ENCODE data around the gene PET100.
"Not testable (repeated sequence)": the region's sequence is repeated elsewhere in the genome, so short reads cannot be mapped to it uniquely, and the experiment has no call there.

The PET100 gene

GRCh38 chr19:7633698-7634097 lies 4.1 kb downstream of the PET100 start, which contains the start of gene PCP2:
Gene PCP2 (minus strand): TSS chr19:7633719. CDS start chr19:7633457, 262 bp downstream.
- DNase-seq (ENCODE audit: low spot score): no peak

GRCh38 chr19:7635670-7636069 lies 6.1 kb downstream of the PET100 start:
- no peak for DNase-seq (ENCODE audit: low spot score)

DNA sequence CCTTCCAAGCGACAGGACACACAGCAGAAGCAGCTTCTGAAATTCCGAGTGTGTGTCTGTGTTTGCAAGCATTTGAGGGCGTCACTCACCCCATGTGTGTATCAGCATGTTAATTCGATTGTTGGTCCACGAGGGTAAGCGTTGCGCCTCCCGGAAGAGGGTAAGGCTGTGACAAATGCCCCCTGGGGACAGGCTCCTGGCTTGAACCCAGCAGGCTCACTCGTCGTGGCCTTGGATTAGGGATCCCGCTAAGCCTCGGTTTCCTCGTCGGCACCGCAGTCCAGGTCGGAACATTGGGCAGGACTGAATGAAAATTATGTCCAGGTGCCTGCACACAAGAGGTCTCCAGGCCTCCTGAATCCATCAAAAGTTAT lies 6.7 kb downstream of the PET100 start:
- no peak for DNase-seq (ENCODE audit: low spot score)

DNA sequence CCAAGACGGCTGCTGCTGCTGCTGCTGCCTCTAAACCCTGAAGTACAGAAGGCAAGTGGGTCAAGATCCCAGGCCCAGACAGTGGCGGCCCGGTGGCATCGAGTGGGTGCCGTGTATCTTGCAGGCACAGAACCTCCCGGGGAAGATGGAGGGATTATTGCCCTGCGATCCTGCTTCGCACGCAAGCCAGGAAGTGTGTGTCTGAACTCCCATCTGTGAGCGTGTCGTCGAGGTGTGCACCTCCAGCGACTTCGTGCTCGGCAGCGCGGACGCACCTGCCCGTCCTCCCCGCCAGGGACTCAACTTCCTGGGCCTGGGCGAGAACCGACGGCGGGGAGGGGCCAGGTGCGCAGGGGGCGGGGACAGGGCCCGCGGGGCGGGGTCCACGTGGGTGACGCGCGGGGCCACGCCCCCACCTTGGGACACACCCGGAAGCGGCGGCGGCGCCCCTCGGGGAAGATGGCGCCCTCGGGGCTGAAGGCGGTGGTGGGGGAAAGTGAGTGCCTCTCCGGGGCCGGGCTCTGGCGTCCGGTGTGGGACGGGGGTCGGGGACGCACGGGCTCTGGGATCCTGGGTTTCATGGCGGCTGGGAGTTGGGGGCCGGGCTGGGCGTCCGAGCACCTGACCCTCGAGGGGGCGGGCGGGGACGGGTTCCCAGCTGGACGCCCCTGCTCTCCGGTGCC lies 7.2 kb downstream of the PET100 start, which contains the start of gene STXBP2:
Gene STXBP2 (plus strand): TSS at position 420 of the 683 bp plus-strand sequence. CDS start 40 bp downstream, at position 460.
- DNase-seq (ENCODE audit: low spot score): peak; percentile 68

DNA sequence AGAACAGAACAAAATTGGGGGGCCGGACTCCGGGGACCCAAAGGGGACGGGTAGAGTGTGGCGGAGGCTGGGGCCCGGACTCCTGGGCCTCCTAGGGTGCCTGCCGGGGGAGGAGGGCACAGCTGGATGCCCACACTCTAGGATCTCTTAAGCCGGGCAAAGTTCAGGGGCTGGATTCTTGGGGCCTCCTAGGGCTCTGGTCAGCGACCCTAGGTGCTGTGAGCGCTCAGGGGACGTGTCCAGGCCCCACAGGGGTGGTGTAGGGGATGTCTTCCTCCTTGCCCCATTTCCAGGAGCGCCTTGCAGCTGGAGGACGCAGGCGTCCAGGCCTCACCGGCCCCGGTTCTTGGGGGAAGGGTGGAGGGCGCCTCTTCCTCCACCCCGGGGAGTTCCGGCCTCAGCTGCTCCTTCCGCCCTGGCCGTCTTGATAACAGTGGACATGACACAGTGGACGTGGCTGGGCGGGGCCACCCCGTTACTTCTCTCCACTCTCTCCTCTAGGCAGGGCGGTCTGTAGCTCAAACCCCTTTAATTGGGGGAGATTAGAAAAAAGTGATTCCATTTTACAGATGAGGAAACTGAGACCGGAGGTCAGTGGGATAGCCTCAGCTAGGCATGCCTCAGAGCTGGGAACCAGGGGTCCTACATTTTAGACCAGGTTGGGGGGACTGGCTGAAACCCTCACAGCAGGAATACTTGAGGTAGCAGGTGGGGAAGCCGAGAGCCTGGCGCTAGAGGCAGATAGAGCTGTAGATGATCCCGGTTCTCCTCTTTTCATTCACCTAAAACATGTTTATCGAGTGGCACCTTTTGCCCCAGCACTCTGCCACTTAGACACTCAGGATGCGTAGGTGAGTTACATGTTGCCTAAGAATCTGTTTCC lies 8.0 kb downstream of the PET100 start:
- DNase-seq (ENCODE audit: low spot score): no peak

- no peak for DNase-seq (ENCODE audit: low spot score)
Measured at GRCh38 chr19:7638802-7639465, 9.3 kb downstream of the PET100 start.

DNA sequence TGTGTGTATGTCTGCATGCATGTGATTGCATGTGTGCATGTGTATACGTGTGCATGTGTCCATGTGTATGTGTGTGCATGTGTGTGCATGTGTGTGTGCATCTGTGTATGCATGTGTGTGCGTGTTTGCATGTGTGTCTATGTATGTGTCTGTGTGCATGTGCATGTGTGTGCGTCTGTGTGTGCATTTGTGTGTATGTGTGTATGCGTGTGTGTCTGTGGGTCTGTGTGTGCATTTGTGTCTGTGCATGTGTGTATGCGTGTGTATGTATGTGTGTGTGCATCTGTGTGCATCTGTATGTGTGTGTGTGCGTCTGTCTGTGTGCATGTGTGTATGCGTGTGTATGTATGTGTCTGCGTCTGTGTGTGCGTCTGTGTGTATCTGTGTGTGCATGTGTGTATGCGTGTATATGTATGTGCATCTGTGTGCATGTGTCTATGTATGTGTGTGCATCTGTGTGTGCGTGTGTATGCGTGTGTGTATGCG lies 10.3 kb downstream of the PET100 start:
- DNase-seq (ENCODE audit: low spot score): no peak

DNA sequence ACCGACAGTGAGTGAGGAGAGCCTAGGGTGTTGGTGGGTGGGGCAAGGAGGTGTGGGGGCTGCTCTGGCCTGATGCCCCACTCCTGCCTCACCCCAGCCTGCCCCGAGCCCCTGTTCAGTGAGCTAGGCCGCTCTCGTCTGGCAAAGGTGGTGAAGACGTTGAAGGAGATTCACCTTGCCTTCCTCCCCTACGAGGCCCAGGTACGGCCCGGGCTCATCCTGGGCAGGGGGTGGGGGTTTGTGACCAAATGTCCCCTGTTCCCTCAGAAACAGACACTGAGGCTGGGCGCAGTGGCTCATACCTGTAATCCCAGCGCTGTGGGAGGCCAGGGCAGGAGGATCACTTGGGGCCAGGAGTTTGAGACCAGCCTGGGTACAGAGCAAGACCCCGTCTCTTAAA lies 11.2 kb downstream of the PET100 start:
- DNase-seq (ENCODE audit: low spot score): no peak

- DNase-seq (ENCODE audit: low spot score): no peak
Measured at GRCh38 chr19:7641290-7642276, 12.0 kb downstream of the PET100 start.

DNA sequence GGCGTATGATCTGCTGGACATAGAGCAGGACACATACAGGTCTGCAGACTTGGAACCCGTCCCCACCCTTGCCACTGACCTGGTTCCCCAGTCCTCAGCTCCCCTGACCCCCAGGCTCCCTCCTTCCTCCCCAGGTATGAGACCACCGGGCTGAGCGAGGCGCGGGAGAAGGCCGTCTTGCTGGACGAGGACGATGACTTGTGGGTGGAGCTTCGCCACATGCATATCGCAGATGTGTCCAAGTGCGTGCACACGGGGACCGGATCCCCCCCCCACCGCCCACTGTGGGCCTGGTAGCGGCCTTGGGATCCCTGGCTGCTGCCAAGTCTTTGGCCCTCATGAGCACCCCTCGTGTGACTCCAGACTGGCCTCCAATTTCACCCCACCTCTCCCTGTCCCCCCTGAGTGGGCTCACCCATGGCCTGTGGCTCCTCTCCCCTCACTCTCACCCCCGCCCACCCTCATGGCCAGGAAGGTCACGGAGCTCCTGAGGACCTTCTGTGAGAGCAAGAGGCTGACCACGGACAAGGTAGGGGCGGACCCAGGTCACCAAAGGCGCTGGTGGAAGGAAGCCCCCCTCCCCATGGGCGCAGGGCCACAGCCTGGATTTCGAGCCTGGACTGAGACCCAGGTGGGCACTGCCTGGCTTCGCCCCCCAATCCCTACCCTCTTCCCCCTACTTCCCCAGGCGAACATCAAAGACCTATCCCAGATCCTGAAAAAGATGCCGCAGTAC lies 12.9 kb downstream of the PET100 start:
- no peak for DNase-seq (ENCODE audit: low spot score)

- DNase-seq (ENCODE audit: low spot score): no peak
Measured at GRCh38 chr19:7643031-7643415, 13.4 kb downstream of the PET100 start.

DNA sequence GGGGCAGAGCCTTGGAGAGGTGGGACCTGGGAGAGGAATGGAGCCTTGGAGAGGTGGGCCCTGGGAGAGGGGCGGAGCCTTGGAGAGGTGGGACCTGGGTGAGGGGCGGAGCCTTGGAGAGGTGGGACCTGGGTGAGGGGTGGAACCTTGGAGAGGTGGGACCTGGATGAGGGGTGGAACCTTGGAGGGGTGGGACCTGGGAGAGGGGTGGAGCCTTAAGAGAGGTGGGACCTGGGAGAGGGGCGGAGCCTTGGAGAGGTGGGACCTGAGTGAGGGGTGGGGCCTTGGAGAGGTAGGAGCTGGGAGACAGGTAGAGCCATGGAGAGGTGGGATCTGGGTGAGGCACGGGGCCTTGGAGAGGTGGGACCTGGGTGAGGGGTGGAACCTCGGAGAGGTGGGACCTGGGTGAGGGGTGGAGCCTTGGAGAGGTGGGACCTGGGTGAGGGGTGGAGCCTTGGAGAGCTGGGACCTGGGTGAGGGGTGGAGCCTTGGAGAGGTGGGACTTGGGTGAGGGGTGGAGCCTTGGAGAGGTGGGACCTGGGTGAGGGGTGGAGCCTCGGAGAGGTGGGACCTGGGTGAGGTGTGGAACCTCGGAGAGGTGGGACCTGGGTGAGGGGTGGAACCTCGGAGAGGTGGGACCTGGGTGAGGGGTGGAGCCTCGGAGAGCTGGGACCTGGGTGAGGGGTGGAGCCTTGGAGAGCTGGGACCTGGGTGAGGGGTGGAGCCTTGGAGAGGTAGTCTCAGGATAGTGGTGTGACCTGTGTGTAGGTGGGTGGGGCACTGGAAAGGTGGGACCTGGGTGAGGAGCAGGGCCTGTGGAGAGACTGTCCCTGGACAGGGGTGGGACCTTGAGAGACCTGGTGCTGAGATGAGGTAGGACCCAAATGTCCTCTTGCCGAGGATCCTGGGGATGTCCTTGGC lies 14.3 kb downstream of the PET100 start:
- not testable (repeated sequence) for DNase-seq (ENCODE audit: low spot score)

DNA sequence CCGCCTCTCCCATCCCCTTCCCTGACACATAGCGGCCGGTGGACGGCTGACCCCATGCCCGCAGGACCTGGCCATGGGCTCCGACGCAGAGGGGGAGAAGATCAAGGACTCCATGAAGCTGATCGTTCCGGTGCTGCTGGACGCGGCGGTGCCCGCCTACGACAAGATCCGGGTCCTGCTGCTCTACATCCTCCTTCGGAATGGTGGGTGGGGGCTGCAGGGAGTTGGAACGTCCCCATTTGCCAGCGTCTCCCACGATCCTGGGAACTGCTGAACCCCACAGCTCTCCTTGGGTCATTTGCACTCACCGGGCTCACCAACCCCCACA lies 14.9 kb downstream of the PET100 start:
- DNase-seq (ENCODE audit: low spot score): no peak

DNA sequence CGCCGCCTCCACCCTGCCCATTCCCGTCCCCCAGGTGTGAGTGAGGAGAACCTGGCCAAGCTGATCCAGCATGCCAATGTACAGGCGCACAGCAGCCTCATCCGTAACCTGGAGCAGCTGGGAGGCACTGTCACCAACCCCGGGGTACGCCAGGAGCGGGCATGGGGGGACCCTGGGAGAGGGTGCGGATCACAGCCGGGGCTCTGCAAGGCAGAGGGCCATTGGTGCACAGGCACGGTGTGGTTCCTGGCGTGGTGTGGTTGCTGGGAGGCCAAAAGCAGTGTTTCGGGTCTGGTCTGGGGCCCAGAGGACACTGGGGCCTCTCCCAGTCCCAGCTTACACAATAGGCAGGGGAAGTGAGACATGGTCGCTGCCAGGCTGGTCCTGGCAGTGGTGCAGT lies 15.6 kb downstream of the PET100 start:
- no peak for DNase-seq (ENCODE audit: low spot score)

- no peak for DNase-seq (ENCODE audit: low spot score)
Measured at GRCh38 chr19:7645656-7646425, 16.2 kb downstream of the PET100 start.

DNA sequence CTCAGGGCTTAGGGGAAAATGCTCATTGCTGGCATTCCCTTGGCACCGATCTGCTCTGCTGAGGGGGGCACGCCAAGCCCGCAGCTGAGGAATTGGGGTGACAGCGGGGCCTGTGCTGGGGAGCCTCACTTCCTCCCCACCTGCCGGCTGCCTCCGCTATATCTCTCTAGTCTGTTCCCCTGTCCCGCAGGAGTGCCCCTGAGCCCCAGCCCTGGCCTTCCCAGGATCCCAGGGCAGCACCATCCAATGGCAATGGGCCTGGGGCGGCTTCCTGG lies 16.8 kb downstream of the PET100 start:
- DNase-seq (ENCODE audit: low spot score): no peak

- DNase-seq (ENCODE audit: low spot score): no peak
Measured at GRCh38 chr19:7647156-7647555, 17.6 kb downstream of the PET100 start.

GRCh38 chr19:7648265-7649014 lies 18.8 kb downstream of the PET100 start:
- DNase-seq (ENCODE audit: low spot score): no peak
